Neutrophil (primary cell): ENCODE data around the gene UST.

Experiments used
- H3K27ac ChIP-seq: fragments of 200-600 bp; sonication (generic); 2 replicates; pipeline ENCODE4 v1.5.1; 2016; ENCODE audit warnings: mild to moderate bottlenecking, moderate library complexity
- H3K27me3 ChIP-seq: fragments of 200-600 bp; sonication (generic); 2 replicates; pipeline ENCODE4 v1.6.0; 2016; ENCODE audit warnings: mild to moderate bottlenecking
- H3K36me3 ChIP-seq: fragments of 200-600 bp; sonication (generic); 2 replicates; pipeline ENCODE4 v1.5.1; 2017
- H3K4me1 ChIP-seq, 2 experiments: fragments of 200-600 bp in 1 of 2; sonication (generic) in 1 of 2; 1 replicate in 1 of 2; 2 replicates in 1 of 2; pipeline versions ENCODE4 v1.5.1 to v1.6.1; 2013 to 2016; ENCODE audit warnings: low read depth in 1 of 2, low read length in 1 of 2, mild to moderate bottlenecking in 1 of 2, moderate library complexity in 1 of 2; ENCODE audit not compliant: control insufficient read depth in 1 of 2, insufficient read depth in 1 of 2
- H3K4me3 ChIP-seq, 2 experiments: fragments of 200-600 bp in 1 of 2; sonication (generic) in 1 of 2; 1 replicate in 1 of 2; 2 replicates in 1 of 2; pipeline ENCODE4 v1.5.1; 2013 to 2016; ENCODE audit warnings: low read depth in 1 of 2, low read length in 1 of 2, mild to moderate bottlenecking in 1 of 2, moderate library complexity in 1 of 2
- H3K9me3 ChIP-seq: fragments of 200-600 bp; sonication (generic); 2 replicates; pipeline ENCODE4 v1.5.1; 2016
- TF ChIP-seq, protein P1 (sequence below): fragments of 200-600 bp; sonication (generic); IDR thresholded peaks from 2 replicates; pipeline ENCODE4 v1.5.1; 2016; ENCODE audit warnings: antibody characterized with exemption

The UST gene

DNA sequence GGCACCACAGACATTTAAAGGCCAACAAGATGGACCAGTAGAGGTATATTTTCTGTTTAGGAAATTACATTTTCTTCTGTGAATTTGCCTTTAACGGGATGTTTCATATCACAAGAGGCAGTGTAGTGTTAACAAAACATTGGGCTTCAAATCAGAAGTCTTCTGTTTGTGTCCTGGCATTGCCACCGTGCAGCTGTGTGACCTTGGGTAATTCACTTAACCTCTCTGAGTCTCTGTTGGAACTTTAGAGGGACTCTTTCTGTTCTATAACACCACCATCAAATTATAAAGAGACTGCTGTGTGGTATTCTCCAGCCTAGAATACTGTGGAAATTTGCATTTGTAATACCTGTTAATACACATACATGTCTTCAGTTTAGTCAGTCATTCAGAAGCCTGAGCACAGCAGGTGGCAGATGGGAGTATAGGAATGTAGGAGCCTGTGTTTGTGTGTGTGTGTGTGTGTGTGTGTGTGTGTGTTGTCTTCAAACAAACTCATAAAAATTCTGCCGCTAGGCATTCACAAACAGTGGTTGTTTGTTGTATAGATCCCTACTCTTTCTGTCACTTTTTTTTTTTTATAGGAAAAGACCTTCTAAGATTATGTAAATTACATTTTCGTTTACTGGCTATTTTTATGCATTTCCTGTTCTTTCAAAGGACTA is 22.6 kb downstream of the UST start:
- TF ChIP-seq, protein P1, sequence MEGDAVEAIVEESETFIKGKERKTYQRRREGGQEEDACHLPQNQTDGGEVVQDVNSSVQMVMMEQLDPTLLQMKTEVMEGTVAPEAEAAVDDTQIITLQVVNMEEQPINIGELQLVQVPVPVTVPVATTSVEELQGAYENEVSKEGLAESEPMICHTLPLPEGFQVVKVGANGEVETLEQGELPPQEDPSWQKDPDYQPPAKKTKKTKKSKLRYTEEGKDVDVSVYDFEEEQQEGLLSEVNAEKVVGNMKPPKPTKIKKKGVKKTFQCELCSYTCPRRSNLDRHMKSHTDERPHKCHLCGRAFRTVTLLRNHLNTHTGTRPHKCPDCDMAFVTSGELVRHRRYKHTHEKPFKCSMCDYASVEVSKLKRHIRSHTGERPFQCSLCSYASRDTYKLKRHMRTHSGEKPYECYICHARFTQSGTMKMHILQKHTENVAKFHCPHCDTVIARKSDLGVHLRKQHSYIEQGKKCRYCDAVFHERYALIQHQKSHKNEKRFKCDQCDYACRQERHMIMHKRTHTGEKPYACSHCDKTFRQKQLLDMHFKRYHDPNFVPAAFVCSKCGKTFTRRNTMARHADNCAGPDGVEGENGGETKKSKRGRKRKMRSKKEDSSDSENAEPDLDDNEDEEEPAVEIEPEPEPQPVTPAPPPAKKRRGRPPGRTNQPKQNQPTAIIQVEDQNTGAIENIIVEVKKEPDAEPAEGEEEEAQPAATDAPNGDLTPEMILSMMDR = no peak
- H3K4me1 ChIP-seq = no peaks in the 10 kb centered on the region
- H3K27me3 ChIP-seq = peaks cover 52% of the 10 kb centered on the region
- H3K36me3 ChIP-seq = no peaks in the 10 kb centered on the region
- H3K27ac ChIP-seq = no peak overlapping the region
- H3K4me3 ChIP-seq = no peak overlapping the region
- no peaks in the 10 kb centered on the region for H3K9me3 ChIP-seq

DNA sequence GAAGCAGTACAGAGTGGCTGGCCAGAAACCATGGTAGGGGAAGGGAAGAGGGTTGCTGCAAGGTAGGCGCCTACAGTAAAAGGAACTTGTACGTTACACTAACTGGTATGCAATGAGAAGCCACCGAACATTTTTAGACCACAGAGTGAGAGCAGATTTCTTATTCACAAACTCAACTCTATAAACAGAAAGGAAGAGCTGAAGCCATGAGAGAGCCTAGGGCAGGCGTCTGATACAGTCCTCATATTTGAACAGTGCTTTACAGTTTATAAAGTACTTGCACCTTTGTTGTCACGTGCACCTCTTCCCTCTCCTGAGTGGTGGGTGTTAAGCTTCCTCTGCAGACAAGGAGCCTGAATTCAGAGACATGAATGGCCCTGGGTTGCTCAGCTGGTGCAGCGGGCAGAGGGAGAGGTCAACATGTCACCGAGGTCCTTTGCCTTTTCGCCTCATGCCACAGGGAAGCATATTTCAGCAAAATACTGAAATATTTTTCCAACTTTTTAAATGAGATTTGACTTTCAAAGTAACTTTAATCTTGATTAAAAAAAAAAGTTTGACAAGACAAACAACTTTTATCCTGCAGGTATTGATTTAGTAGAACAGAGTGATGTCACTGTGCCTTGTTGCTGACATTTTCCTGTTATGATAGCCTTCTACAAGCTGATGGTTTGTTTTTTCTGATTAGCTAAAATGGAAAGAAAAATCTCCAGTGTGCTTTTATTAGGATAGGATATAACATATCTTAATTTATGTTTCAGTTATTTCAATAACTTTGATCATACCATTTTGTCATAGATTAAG is 23.8 kb downstream of the UST start:
- H3K27ac ChIP-seq = no peak overlapping the region
- H3K27me3 ChIP-seq = peaks cover 44% of the 10 kb centered on the region
- no peak overlapping the region for H3K4me3 ChIP-seq
- no peaks in the 10 kb centered on the region for H3K9me3 ChIP-seq
- no peaks in the 10 kb centered on the region for H3K4me1 ChIP-seq
- TF ChIP-seq, protein P1 = no peak
- H3K36me3 ChIP-seq = no peaks in the 10 kb centered on the region

DNA sequence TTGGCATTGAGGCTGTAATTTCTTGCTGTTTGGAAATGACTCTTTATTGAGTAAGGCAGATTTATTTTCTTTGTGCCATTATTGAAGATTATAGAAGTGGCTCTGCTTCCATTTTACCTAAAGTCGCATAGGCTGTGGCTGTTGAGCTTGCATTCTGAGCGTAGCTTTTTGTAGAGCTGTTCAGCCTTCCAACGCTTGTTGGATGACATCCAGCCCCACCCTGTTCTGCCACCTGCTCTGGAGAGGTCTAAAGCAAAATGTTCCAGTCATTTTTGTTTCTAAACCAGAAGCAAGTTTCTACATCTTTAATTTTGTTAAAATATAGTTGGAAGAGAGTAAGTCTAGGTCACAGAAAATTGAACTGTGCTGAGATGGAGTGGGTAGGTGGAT is 24.4 kb downstream of the UST start:
- TF ChIP-seq, protein P1 = no peak

DNA sequence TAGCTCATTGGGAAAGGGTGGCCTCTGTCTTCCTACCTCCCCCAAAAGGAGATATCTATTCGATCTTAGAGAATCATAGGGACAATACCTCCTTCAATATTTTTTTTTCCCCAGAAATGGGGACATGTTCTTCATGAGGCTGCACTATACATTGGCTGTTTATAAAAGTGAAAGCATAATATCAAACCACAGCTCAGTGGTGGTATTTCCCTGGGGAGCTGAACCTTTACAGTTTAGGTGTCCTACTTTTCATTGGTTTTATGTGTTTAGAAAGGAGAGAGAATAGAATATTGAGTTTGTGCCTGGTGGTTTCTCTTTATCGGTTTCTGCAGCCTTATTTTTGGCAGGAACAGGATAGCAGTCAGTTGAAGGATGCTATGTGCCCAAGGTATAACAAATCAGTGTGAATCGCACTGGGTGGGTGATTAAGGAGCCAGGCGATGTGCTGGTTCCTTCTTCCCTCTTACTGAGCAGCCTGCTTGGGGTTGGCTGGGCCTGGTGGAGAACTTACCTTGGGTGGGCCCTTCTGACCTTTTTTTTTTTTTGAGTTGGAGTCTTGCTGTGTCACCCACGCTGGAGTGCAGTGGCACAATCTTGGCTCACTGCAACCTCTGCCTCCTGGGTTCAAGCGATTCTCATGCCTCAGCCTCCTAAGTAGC is 25.2 kb downstream of the UST start:
- TF ChIP-seq, protein P1 = no peak
- Histone ChIP-seq H3K27ac (no peak overlapping the region), H3K4me1 (no peaks in the 10 kb centered on the region), H3K36me3 (no peaks in the 10 kb centered on the region), H3K9me3 (no peaks in the 10 kb centered on the region), H3K4me3 (no peak overlapping the region), H3K27me3 (peaks cover 31% of the 10 kb centered on the region)

More for the DNA sequence above, 24.4 kb downstream of the UST start:
- no peaks in the 10 kb centered on the region for H3K9me3 ChIP-seq
- no peak overlapping the region for H3K4me3 ChIP-seq
- H3K4me1 ChIP-seq = no peaks in the 10 kb centered on the region
- no peaks in the 10 kb centered on the region for H3K36me3 ChIP-seq
- peaks cover 38% of the 10 kb centered on the region for H3K27me3 ChIP-seq
- no peak overlapping the region for H3K27ac ChIP-seq

DNA sequence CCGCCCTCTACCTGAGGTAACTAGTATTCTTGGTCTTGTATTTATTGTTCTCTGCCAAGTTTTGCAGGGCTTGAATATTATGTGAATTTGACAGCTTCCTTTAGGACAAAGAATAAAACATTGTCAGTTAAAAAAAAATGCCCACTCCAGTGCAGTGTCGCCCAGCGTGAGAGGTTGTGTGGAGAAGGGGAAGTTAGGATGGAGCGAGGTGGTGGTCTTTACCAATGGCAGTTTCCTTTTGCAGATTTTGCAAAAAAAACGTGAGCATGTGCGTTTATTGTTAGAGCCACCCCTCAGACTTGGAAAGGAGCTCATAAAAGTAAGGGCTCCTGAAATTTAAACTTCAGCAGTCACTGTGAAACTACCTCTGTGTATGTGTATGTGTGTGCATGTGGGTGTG is 28.3 kb downstream of the UST start:
- no peaks in the 10 kb centered on the region for H3K4me1 ChIP-seq
- no peak overlapping the region for H3K4me3 ChIP-seq
- no peaks in the 10 kb centered on the region for H3K9me3 ChIP-seq
- H3K36me3 ChIP-seq = no peaks in the 10 kb centered on the region
- H3K27ac ChIP-seq = no peak overlapping the region
- H3K27me3 ChIP-seq = peaks cover 22% of the 10 kb centered on the region
- TF ChIP-seq, protein P1 = no peak
